Fibroblast of lung (primary cell): ENCODE results near the gene BTBD9.

Source experiments
- EZH2 ChIP-seq: IDR thresholded peaks from 2 replicates; pipeline ENCODE4 v1.5.1; 2012; ENCODE audit warnings: low read length, control low read depth, mild to moderate bottlenecking; ENCODE audit errors: missing control alignments
- TF ChIP-seq, protein P1 (sequence below), 2 donors: IDR thresholded peaks in 1 of 2; conservative IDR thresholded peaks in 1 of 2; 1 replicate in 1 of 2; 2 replicates in 1 of 2; pipeline ENCODE4 v1.5.1; 2011 to 2012; ENCODE audit warnings: low read length in 2 of 2, control low read depth in 1 of 2, inconsistent platforms in 1 of 2, low read depth in 1 of 2, mild to moderate bottlenecking in 1 of 2

DNA sequence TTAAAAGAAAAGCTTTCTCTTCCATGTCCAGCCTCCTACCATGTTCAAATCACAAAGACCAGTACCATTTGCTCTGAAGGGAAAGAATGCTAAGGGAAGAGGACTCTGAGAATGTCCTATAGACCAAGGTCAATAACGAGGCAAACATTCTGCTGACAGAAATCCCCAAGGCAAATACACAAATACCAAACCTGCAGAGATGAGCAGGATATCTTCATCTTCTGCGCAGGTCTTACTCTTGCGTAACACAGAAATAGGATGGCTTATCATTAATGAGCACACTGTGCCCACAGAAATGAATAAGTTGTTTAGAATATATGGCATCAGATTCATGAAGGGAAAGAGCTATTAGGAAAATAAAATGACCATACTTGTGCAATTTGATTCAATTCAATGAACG lies 137.3 kb downstream of the BTBD9 start:
- TF ChIP-seq, protein P1, sequence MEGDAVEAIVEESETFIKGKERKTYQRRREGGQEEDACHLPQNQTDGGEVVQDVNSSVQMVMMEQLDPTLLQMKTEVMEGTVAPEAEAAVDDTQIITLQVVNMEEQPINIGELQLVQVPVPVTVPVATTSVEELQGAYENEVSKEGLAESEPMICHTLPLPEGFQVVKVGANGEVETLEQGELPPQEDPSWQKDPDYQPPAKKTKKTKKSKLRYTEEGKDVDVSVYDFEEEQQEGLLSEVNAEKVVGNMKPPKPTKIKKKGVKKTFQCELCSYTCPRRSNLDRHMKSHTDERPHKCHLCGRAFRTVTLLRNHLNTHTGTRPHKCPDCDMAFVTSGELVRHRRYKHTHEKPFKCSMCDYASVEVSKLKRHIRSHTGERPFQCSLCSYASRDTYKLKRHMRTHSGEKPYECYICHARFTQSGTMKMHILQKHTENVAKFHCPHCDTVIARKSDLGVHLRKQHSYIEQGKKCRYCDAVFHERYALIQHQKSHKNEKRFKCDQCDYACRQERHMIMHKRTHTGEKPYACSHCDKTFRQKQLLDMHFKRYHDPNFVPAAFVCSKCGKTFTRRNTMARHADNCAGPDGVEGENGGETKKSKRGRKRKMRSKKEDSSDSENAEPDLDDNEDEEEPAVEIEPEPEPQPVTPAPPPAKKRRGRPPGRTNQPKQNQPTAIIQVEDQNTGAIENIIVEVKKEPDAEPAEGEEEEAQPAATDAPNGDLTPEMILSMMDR (conservative IDR thresholded peaks at IDR 0.05 in 1 of 2, IDR thresholded peaks at IDR 0.05 in 1 of 2; ENCODE audit: low read depth in 1 of 2, low read length in 2 of 2) = no peak
- no peak for TF ChIP-seq EZH2
